ENCODE measurements around the gene A3GALT2.

Gene A3GALT2

DNA sequence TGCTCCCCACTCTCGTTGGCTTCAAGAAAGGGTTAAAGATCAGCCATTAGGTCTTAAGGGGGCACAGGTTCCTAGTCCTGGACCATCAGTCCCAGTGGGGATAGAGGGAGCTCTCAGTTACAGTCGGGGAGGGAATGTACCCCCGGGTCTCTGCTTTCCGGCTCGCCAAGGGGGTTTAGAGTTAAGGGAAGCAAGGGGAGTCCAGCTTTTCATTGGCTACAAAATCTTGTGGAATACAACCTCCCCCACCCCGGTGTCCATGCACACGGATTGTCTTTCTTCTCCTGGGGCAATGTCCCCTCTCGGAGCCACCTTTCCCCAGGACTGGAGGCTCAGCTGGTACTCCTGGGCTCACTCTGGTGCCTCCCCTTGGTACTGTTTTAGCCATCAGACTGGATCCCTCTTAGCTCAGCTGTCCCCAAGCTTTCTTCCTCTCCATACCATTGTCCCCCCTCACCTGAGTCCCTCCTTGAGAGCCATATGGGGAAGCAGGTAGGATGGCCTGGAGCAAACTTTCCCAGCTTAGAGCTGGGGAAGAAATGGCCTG, at the start of gene A3GALT2:
Gene A3GALT2, minus strand, starts transcription at position 480 of the 547 bp plus-strand sequence. Its CDS starts 0 bp downstream, at position 480.
- CTCF ChIA-PET: no interaction called here
- POLR2A ChIA-PET: interaction anchor here (0.8 kb wide), 1 partner anchor 18 kb away, joined by 4 read pairs; no protein-coding TSS in a partner anchor
- TF ChIP-seq FOXA1 (IDR thresholded peaks at IDR 0.05) (no peak), BHLHE40 (IDR thresholded peaks at IDR 0.05; ENCODE audit: borderline replicate concordance) (no peak), SUZ12 (IDR thresholded peaks at IDR 0.05) (no peak), SP1 (IDR thresholded peaks at IDR 0.05) (no peak), LEF1 (IDR thresholded peaks at IDR 0.05; ENCODE audit: borderline replicate concordance) (no peak), ELF4 (IDR thresholded peaks at IDR 0.05) (no peak), NFRKB (IDR thresholded peaks at IDR 0.05) (no peak), ARNT (IDR thresholded peaks at IDR 0.05) (no peak)
- TF ChIP-seq, protein P1, sequence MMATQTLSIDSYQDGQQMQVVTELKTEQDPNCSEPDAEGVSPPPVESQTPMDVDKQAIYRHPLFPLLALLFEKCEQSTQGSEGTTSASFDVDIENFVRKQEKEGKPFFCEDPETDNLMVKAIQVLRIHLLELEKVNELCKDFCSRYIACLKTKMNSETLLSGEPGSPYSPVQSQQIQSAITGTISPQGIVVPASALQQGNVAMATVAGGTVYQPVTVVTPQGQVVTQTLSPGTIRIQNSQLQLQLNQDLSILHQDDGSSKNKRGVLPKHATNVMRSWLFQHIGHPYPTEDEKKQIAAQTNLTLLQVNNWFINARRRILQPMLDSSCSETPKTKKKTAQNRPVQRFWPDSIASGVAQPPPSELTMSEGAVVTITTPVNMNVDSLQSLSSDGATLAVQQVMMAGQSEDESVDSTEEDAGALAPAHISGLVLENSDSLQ (IDR thresholded peaks at IDR 0.05): no peak
- DNase-seq (ENCODE audit: extremely low spot score): no peak

DNA sequence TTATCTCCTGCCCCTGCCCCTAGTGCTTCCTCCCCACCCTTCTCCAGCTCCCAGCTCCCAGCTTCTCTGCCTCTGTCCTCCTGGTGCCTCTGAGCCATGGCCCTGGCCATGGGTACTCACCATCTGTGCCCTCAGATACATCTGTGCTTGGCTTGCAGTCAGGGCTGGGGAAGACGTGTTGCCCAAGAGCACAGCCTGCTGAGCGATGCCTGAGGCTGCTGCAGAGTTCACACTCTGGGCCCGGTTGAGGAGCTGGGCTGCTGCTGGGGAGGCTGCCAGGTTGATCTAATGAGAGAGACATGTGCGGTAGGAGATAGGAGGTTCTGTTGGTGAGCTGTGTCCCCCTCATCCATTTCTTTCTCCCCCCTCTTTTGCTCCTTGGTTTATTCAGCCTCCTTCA, 49.4 kb upstream of the A3GALT2 start:
- POLR2A ChIA-PET: interaction anchor here (1.4 kb wide), 1 partner anchor 102 kb away, joined by 3 read pairs; no protein-coding TSS in a partner anchor
- CTCF ChIA-PET: interaction anchor here (1.1 kb wide), 1 partner anchor 75 kb away, joined by 4 read pairs; no protein-coding TSS in a partner anchor
- TF ChIP-seq FOXM1 (IDR thresholded peaks at IDR 0.05; ENCODE audit: borderline replicate concordance) (no peak), ZNF384 (IDR thresholded peaks at IDR 0.05) (no peak), FOXA1 (IDR thresholded peaks at IDR 0.05) (no peak), NFRKB (IDR thresholded peaks at IDR 0.05) (no peak), FOXK2 (IDR thresholded peaks at IDR 0.05) (no peak), SUZ12 (IDR thresholded peaks at IDR 0.05) (no peak), CTBP1 (IDR thresholded peaks at IDR 0.05; ENCODE audit: borderline replicate concordance) (no peak), L3MBTL2 (conservative IDR thresholded peaks at IDR 0.05) (no peak), LEF1 (IDR thresholded peaks at IDR 0.05; ENCODE audit: borderline replicate concordance) (no peak), BHLHE40 (IDR thresholded peaks at IDR 0.05; ENCODE audit: borderline replicate concordance) (no peak), HDGF (IDR thresholded peaks at IDR 0.05; ENCODE audit: borderline replicate concordance) (no peak)
- TF ChIP-seq, protein P1 (IDR thresholded peaks at IDR 0.05): no peak

DNA sequence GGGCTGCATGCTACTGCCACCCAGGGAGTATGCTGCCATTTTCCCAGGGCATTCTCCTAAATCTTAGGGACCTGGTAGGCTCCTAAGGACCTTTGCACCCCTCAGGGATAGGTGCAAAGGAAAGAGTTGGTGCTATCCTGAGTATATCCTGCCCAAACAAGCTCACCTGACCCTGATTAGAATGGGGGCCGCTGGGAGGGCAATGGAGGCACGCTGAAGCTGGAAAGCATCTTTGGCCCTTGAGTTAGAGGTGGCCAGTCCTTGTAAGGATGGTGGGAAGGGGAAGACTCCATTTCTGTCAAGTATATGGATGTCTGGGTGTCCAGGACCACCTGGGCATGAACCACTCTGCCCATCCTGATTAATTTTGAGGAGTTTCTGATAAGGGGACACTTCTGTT, 48.9 kb upstream of the A3GALT2 start:
- ChIA-PET CTCF (interaction anchor here (0.5 to 1.1 kb wide), 2 partner anchors 74 to 218 kb away, joined by 4 to 5 read pairs; no protein-coding TSS in a partner anchor), POLR2A (interaction anchor here (1.4 kb wide), 1 partner anchor 102 kb away, joined by 3 read pairs; no protein-coding TSS in a partner anchor)
- TF ChIP-seq BHLHE40 (IDR thresholded peaks at IDR 0.05; ENCODE audit: borderline replicate concordance): no peak
- TF ChIP-seq ELF4 (IDR thresholded peaks at IDR 0.05): no peak
- TF ChIP-seq TARDBP (IDR thresholded peaks at IDR 0.05): no peak
- no peak for TF ChIP-seq SP1 (IDR thresholded peaks at IDR 0.05)
- TF ChIP-seq L3MBTL2 (conservative IDR thresholded peaks at IDR 0.05): no peak
- no peak for TF ChIP-seq SUZ12 (IDR thresholded peaks at IDR 0.05)
- TF ChIP-seq CTBP1 (IDR thresholded peaks at IDR 0.05; ENCODE audit: borderline replicate concordance): no peak
- TF ChIP-seq FOXK2 (IDR thresholded peaks at IDR 0.05): no peak
- TF ChIP-seq, protein P1 (IDR thresholded peaks at IDR 0.05): no peak
- TF ChIP-seq ZNF384 (IDR thresholded peaks at IDR 0.05): no peak
- TF ChIP-seq LEF1 (IDR thresholded peaks at IDR 0.05; ENCODE audit: borderline replicate concordance): no peak
- TF ChIP-seq FOXM1 (IDR thresholded peaks at IDR 0.05; ENCODE audit: borderline replicate concordance): no peak
- TF ChIP-seq NFRKB (IDR thresholded peaks at IDR 0.05): no peak
- no peak for TF ChIP-seq HDGF (IDR thresholded peaks at IDR 0.05; ENCODE audit: borderline replicate concordance)
- no peak for TF ChIP-seq ARNT (IDR thresholded peaks at IDR 0.05)
- no peak for TF ChIP-seq FOXA1 (IDR thresholded peaks at IDR 0.05)
- DNase-seq (ENCODE audit: extremely low spot score): no peak

More for the DNA sequence above, 49.4 kb upstream of the A3GALT2 start:
- DNase-seq (ENCODE audit: extremely low spot score): no peak

DNA sequence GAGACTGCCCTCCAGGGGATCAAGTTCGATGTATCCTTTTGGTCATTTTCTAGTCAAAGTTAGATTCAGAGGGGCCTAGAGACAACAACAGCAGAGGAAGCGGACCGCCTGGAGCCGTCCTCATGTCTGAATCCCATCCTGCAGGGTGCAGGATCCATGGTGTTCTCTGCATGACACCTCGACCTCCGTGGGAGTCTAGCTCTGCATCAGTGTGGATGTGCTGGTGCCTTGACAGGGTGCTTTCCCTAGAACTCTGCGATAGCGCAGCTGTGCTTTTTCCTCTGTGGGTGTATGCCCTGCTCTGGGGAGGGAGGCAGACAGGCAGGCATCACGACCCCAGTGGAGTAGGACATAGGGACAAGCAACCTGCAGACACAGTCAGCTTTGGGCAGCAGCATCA, 48.2 kb upstream of the A3GALT2 start:
- ChIA-PET CTCF (interaction anchor here (0.5 to 0.6 kb wide), 2 partner anchors 217 to 231 kb away, joined by 3 to 5 read pairs; no protein-coding TSS in a partner anchor), POLR2A (no interaction called here)
- DNase-seq (ENCODE audit: extremely low spot score): no peak
- no peak for TF ChIP-seq CTBP1 (IDR thresholded peaks at IDR 0.05; ENCODE audit: borderline replicate concordance)
- no peak for TF ChIP-seq BHLHE40 (IDR thresholded peaks at IDR 0.05; ENCODE audit: borderline replicate concordance)
- no peak for TF ChIP-seq L3MBTL2 (conservative IDR thresholded peaks at IDR 0.05)
- no peak for TF ChIP-seq FOXM1 (IDR thresholded peaks at IDR 0.05; ENCODE audit: borderline replicate concordance)
- TF ChIP-seq, protein P1 (IDR thresholded peaks at IDR 0.05): no peak
- TF ChIP-seq FOXK2 (IDR thresholded peaks at IDR 0.05): no peak
- TF ChIP-seq SP1 (IDR thresholded peaks at IDR 0.05): no peak
- TF ChIP-seq ARNT (IDR thresholded peaks at IDR 0.05): no peak
- no peak for TF ChIP-seq HDGF (IDR thresholded peaks at IDR 0.05; ENCODE audit: borderline replicate concordance)
- no peak for TF ChIP-seq NFRKB (IDR thresholded peaks at IDR 0.05)
- no peak for TF ChIP-seq ELF4 (IDR thresholded peaks at IDR 0.05)
- no peak for TF ChIP-seq LEF1 (IDR thresholded peaks at IDR 0.05; ENCODE audit: borderline replicate concordance)

DNA sequence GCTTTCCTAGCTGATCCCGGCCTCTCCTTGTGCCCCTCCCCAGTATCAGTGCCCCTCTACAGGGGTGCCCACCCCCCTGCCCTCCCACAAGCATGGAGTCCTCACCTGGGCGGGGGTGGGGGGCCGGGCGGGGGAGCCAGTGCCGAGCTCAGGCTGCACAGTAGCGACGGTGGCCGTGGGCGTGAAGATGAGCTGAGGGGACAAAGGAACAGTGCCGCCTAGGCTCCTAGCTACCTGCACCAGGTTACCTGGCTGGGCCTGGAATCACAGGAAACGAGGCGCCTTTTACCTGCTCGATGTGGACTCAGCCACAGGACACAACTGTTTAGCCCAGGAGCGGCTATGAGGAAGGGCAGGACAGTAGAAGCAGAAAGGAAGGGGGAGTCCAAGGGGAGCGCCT, 47.5 kb upstream of the A3GALT2 start:
- ChIA-PET CTCF (interaction anchor here (1.1 to 1.2 kb wide), 2 partner anchors 73 to 188 kb away, joined by 4 to 5 read pairs; no protein-coding TSS in a partner anchor), POLR2A (no interaction called here)
- no peak for DNase-seq (ENCODE audit: extremely low spot score)
- no peak for TF ChIP-seq ARNT (IDR thresholded peaks at IDR 0.05)
- no peak for TF ChIP-seq SUZ12 (IDR thresholded peaks at IDR 0.05)
- no peak for TF ChIP-seq TARDBP (IDR thresholded peaks at IDR 0.05)
- TF ChIP-seq FOXA1 (IDR thresholded peaks at IDR 0.05): no peak
- TF ChIP-seq ZNF384 (IDR thresholded peaks at IDR 0.05): no peak
- TF ChIP-seq, protein P1 (IDR thresholded peaks at IDR 0.05): no peak
- no peak for TF ChIP-seq HDGF (IDR thresholded peaks at IDR 0.05; ENCODE audit: borderline replicate concordance)
- TF ChIP-seq SP1 (IDR thresholded peaks at IDR 0.05): no peak
- no peak for TF ChIP-seq CTBP1 (IDR thresholded peaks at IDR 0.05; ENCODE audit: borderline replicate concordance)
- TF ChIP-seq FOXK2 (IDR thresholded peaks at IDR 0.05): no peak
- TF ChIP-seq ELF4 (IDR thresholded peaks at IDR 0.05): no peak
- TF ChIP-seq NFRKB (IDR thresholded peaks at IDR 0.05): no peak
- TF ChIP-seq BHLHE40 (IDR thresholded peaks at IDR 0.05; ENCODE audit: borderline replicate concordance): no peak
- TF ChIP-seq LEF1 (IDR thresholded peaks at IDR 0.05; ENCODE audit: borderline replicate concordance): no peak
- TF ChIP-seq L3MBTL2 (conservative IDR thresholded peaks at IDR 0.05): no peak
- no peak for TF ChIP-seq FOXM1 (IDR thresholded peaks at IDR 0.05; ENCODE audit: borderline replicate concordance)

Measured in HEK293T (cell line).